Right lobe of liver (tissue), 4 donors: Measurements from ENCODE around the gene SLC27A1.

Experiments used
- CTCF ChIP-seq, 4 donors: fragments of 200-600 bp in 3 of 4; fragments of 450-650 bp in 1 of 4; IDR thresholded peaks; one replicate each; pipeline versions ENCODE4 v1.5.1 to v1.8.0; 2016 to 2022; ENCODE audit warnings: antibody characterized with exemption in 4 of 4, mild to moderate bottlenecking in 2 of 4
- POLR2A ChIP-seq: fragments of 450-650 bp; IDR thresholded peaks from one replicate; pipeline ENCODE4 v1.6.1; 2017; ENCODE audit warnings: antibody characterized with exemption, mild to moderate bottlenecking
- donor health status: DM: no; HTN: no; CAD: no.
- donor health status: DM: no; HTN: no; CAD: no.
- donor health status: DM: no; HTN: yes; CAD: no.

GRCh38 chr19:17512574-17512939 is 42.2 kb downstream of the SLC27A1 start:
- TF ChIP-seq CTCF (IDR thresholded peaks at IDR 0.05), result no peak
- no peak for TF ChIP-seq POLR2A
